Mucosa of descending colon (tissue), 3 donors: Measurements from ENCODE around the gene MPP1. TPM values are rescaled to one million over a fixed set of nuclear protein-coding genes. Genes with fewer than 3 reads are reported as not detected.

Experiments
- ATAC-seq: fragments of 200-7000 bp; cut with Tn5 transposase; one replicate; pipeline ENCODE4 v1.9.1; 2020; ENCODE audit warnings: mild to moderate bottlenecking, moderate library complexity
- DNase-seq, 3 donors: peaks; one replicate each; pipeline ENCODE4 v3.0.0-alpha.2; 2020
- H3K36me3 ChIP-seq: fragments of 200-600 bp; one replicate; pipeline ENCODE4 v1.8.0; 2021; ENCODE audit warnings: low read depth, mild to moderate bottlenecking
- H3K4me1 ChIP-seq: fragments of 200-600 bp; one replicate; pipeline ENCODE4 v1.8.0; 2021; ENCODE audit warnings: low read depth, mild to moderate bottlenecking
- H3K4me3 ChIP-seq: fragments of 200-600 bp; one replicate; pipeline ENCODE4 v1.8.0; 2021; ENCODE audit warnings: mild to moderate bottlenecking
- H3K9me3 ChIP-seq: fragments of 200-600 bp; one replicate; pipeline ENCODE4 v1.8.0; 2021; ENCODE audit warnings: mild to moderate bottlenecking
- CTCF ChIP-seq: fragments of 200-600 bp; IDR thresholded peaks from one replicate; pipeline ENCODE4 v1.8.0; 2022; ENCODE audit warnings: antibody characterized with exemption, mild to moderate bottlenecking
- intact Hi-C, 2 donors: fragments of 100-400 bp; cut with DNase I in 1 of 2; cut with micrococcal nuclease in 1 of 2; formaldehyde crosslinking; loops; one replicate each; pipeline versions ENCODE4 v1.11.0 to v1.11.1; 2022; cut with DNase I, micrococcal nuclease
- total RNA-seq, 3 donors: library from RNA; stranded (reverse); fragmentation: NEBNext Ultra II Directional in 2 of 3; extraction: Animal tissue kit (Norgen Biotek cat#: 25700) in 2 of 3; gene quantifications; one replicate each; pipeline versions ENCODE4 v1.2.1 to v1.2.4, GENCODE V29; 2021 to 2023
- donor health status: DM: no; HTN: no; CAD: no; lungs with moderate emphysema.
- donor health status: DM: no; HTN: no; CAD: no.
- donor health status: DM: no; HTN: yes; CAD: no.

Gene MPP1
- total RNA-seq, 3 donors from 2014 or later = 28.9 to 38.5 (median 37.3) TPM

GRCh38 chrX:154774622-154775021 is 30.7 kb downstream of the MPP1 start:
- no peak for TF ChIP-seq CTCF
- H3K36me3 ChIP-seq = no peaks in the 10 kb centered on the region

GRCh38 chrX:154762537-154763296 is 42.6 kb downstream of the MPP1 start, which contains the start of gene DKC1:
TSS of gene DKC1 (plus strand) at chrX:154762864. CDS start at chrX:154762966, 102 bp downstream.
- Histone ChIP-seq H3K4me1 (no peaks in the 10 kb centered on the region), H3K36me3 (no peaks in the 10 kb centered on the region), H3K4me3 (peak within 1 kb of the TSS; percentile 34), H3K9me3 (no peaks in the 10 kb centered on the region)
- ATAC-seq (peak; percentile 96), DNase-seq (peak; percentile 95 to 98 (median 96))
- intact Hi-C loops = no loop called here
- TF ChIP-seq CTCF = no peak

More at GRCh38 chrX:154774622-154775021, 30.7 kb downstream of the MPP1 start:
- DNase-seq (no peak), ATAC-seq (no peak)
- no peaks in the 10 kb centered on the region for H3K9me3 ChIP-seq
- intact Hi-C loops = no loop called here
- H3K4me1 ChIP-seq = no peaks in the 10 kb centered on the region
- H3K4me3 ChIP-seq = no peak overlapping the region

- Histone ChIP-seq H3K4me1 (no peaks in the 10 kb centered on the region), H3K9me3 (no peaks in the 10 kb centered on the region), H3K4me3 (no peak overlapping the region), H3K36me3 (no peaks in the 10 kb centered on the region)
- DNase-seq (peak in 2 of 3 donors; percentile 38 to 44), ATAC-seq (no peak)
- intact Hi-C loops = no loop called here
- no peak for TF ChIP-seq CTCF
Measured at GRCh38 chrX:154761977-154762536, 43.2 kb downstream of the MPP1 start.

GRCh38 chrX:154758696-154759095 is 46.6 kb downstream of the MPP1 start:
- Histone ChIP-seq H3K4me3 (no peak overlapping the region), H3K9me3 (no peaks in the 10 kb centered on the region), H3K4me1 (no peaks in the 10 kb centered on the region), H3K36me3 (no peaks in the 10 kb centered on the region)
- intact Hi-C loops = no loop called here
- ATAC-seq (no peak), DNase-seq (no peak)
- no peak for TF ChIP-seq CTCF

GRCh38 chrX:154751669-154752271 is 53.5 kb downstream of the MPP1 start:
- Histone ChIP-seq H3K4me3 (no peak overlapping the region), H3K36me3 (no peaks in the 10 kb centered on the region), H3K4me1 (no peaks in the 10 kb centered on the region), H3K9me3 (no peaks in the 10 kb centered on the region)
- no peak for TF ChIP-seq CTCF
- intact Hi-C loops = no loop called here
- DNase-seq = no peak
- ATAC-seq = no peak
